Midbrain (tissue), 1 donor: ENCODE data around the gene MARCHF7.
"Not testable (repeated sequence)": the region's sequence is repeated elsewhere in the genome, so short reads cannot be mapped to it uniquely, and the experiment has no call there.

ENCODE experiments used
- DNase-seq: peaks from one replicate; lab custom pipeline; 2025; lab: John Stamatoyannopoulos, UW

Gene MARCHF7, protein sequence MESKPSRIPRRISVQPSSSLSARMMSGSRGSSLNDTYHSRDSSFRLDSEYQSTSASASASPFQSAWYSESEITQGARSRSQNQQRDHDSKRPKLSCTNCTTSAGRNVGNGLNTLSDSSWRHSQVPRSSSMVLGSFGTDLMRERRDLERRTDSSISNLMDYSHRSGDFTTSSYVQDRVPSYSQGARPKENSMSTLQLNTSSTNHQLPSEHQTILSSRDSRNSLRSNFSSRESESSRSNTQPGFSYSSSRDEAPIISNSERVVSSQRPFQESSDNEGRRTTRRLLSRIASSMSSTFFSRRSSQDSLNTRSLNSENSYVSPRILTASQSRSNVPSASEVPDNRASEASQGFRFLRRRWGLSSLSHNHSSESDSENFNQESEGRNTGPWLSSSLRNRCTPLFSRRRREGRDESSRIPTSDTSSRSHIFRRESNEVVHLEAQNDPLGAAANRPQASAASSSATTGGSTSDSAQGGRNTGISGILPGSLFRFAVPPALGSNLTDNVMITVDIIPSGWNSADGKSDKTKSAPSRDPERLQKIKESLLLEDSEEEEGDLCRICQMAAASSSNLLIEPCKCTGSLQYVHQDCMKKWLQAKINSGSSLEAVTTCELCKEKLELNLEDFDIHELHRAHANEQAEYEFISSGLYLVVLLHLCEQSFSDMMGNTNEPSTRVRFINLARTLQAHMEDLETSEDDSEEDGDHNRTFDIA

DNA sequence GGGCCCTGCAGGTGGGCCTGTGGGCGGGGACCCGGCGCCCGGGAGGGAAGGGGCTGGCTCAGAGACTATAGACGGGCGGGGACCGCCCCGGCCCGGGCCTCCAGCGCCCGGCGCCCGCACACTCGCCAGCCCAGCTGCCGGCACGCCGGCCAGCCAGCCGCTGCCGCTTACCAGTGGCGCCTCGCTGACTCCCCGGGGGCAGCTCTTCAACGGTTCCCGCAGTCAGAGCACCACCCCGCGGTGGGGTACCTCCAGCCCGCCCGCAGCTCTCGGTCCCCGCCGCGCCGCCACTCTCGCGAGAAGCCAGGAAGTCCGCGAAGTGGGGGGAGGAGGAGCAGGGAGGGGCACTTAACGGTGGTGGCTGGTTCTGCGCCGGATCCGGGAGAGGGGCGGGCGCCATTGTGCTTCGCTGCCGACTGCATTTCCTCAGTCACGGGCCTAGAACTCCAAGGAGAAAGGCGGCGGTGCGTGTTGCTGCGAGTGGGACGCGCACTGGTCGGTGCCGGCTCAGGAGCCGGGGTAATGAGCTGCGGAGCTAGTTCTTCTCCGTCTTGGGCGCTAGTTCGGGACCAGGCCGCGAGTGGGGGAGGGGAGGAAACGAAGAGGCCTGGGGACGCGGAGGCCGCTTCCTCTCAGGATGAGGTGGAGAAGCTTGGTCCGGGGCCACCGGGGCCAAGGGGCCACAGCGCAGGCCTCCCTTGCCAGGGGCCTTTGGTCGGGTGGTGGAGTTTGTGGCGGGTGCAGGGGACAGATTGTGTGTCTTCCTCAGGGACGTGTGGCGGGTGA is at the start of gene MARCHF7:
Gene MARCHF7, plus strand, starts transcription at position 364 of the 786 bp plus-strand sequence. CDS start 16,517 bp downstream, outside the sequence.
- DNase-seq: peak; percentile 93

- DNase-seq: not testable (repeated sequence)
These were observed 44.9 kb upstream of the MARCHF7 start for GRCh38 chr2:159667423-159667822.

DNA sequence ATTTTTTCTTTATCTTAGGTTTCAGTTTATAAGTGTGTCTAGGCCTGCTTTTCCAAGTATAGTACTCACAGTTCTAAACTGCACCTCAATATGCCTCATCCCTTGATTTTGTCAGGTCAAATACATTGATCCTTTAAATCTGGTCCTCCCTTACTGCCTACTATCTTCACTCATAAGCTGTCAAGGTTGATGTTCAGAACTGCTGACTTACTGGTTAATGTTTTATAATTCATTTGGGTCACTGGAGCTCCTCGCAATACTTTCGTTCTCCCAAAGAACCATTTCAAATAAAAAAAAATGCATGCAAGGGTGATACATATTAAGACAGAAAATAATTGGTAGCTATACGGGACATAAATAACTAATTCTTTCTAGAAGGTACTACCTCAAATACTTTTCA is 41.3 kb upstream of the MARCHF7 start:
- no peak for DNase-seq

DNA sequence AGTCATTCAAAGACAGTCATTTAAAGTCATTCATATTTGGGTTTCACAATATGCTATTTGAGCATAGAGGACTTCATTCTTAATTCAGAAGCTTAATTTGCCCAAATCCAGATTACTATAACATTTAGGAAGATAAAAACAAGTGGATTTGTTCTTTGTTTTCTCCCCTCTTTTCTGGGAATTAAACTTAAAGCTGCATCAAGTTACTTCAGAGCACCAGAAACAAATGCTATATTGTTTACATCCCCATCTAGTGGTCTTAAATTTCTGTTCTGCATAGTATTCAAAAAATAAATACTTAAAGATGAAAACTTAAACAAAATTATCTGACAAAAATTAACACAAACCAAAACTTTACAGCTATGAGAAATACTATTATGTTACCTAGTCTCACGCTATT is 34.7 kb upstream of the MARCHF7 start:
- DNase-seq: peak; percentile 34

- no peak for DNase-seq
These were observed 31.6 kb upstream of the MARCHF7 start for GRCh38 chr2:159680692-159681091.

- no peak for DNase-seq
These were observed 28.5 kb upstream of the MARCHF7 start for GRCh38 chr2:159683817-159684216.

- no peak for DNase-seq
These were observed 27.5 kb upstream of the MARCHF7 start for GRCh38 chr2:159684796-159685195.

DNA sequence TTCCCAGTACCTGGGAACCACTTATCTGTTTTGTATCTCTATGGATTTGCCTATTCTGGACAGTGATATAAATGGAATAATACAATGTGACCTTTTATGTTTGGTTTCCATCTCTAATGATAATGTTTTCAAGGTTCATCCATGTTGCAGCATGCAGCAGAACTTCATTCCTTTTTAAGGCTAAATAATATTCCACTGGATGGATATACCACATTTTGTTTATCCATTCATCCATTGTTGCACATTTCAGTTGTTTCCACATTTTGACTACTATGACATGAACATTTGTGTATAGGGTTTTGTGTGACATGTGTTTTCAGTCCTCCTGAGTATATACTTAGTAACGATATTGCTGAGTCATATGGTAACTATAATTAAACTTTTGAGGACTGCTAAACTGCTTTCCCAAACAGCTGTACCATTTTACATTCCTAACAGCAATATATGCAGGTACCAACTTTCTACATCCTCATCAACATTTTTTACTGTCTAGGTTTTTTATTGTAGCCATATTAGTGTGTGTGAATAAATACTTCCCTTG is 17.7 kb upstream of the MARCHF7 start:
- DNase-seq: no peak

GRCh38 chr2:159695795-159696448 is 16.4 kb upstream of the MARCHF7 start:
- no peak for DNase-seq

DNA sequence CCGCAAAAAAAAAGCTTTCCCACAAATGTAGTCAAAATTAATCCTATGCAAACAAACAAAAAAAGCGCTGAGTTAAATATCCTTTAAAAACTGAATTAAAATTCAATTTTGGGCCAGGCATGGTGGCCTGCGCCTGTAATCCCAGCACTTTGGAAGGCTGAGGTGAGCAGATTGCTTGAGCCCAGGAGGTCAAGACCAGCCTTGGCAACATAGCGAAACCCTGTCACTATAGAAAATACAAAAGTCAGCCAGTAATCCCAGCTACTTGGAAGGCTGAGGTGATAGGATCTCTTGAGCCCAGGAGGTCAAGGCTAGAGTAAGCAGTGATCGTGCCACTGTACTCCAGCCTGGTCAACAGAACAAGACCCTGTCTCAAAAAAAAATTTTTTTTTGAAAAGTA is 8.8 kb upstream of the MARCHF7 start:
- DNase-seq: no peak

DNA sequence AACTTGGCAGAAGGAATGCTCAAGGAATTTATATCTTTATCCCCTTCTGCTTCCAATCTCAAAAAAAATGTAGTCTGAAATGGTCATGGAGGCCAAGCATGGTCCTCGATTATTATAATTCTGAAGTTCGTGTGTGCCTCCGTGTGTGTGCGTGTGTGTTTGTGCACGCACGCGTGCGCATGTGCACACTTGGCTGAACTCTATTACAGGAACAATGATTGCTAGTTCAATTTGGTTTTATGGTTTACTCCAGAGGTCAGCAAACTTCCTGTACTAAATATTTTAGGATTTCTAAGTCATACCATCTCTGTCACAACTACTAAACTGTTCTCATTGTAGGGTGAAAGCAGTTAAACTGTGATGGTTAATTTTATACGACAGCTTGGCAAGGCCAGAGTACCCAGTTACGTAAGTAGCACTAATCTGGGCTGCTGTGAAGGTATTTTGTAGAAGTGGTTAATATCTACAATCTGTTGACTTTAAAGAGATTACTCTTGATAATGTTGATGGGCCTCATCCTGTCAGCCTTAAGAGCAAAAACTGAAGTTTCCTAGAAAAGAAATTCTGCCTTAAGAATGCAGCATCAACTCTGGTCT is 5.8 kb upstream of the MARCHF7 start:
- no peak for DNase-seq

DNA sequence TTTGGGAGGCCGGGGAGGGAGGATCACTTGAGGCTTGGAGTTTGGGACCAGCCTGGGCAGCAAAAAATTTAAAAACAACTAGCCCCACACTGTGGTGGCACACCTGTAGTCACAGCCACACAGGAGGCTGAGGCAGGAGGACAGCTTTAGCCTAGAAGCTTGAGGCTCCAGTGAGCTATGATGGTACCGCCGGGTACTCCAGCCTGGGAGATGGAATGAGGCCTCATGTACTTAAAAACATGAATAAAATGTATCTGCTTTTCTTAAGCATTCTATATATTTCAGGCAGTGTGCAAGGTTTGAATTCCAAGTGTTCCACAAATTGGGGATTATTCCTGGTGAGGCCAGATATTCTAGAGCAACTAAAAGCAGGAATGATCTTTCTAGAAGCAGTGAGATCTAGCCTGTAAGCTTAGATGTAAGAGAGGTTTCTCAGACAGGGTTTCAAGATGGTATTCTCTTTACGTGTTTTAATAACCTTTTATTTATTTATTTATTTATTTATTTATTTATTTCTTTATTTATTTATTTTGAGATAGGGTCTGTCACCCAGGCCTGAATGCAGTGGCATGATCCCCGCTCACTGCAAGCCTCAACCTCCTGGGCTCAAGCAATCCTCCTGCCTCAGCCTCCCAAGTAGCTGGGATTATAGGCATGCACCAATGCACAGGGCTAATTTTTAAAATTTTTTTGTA is 4.1 kb upstream of the MARCHF7 start:
- no peak for DNase-seq

- DNase-seq: no peak
These were observed 1.6 kb upstream of the MARCHF7 start for GRCh38 chr2:159710601-159711180.

DNA sequence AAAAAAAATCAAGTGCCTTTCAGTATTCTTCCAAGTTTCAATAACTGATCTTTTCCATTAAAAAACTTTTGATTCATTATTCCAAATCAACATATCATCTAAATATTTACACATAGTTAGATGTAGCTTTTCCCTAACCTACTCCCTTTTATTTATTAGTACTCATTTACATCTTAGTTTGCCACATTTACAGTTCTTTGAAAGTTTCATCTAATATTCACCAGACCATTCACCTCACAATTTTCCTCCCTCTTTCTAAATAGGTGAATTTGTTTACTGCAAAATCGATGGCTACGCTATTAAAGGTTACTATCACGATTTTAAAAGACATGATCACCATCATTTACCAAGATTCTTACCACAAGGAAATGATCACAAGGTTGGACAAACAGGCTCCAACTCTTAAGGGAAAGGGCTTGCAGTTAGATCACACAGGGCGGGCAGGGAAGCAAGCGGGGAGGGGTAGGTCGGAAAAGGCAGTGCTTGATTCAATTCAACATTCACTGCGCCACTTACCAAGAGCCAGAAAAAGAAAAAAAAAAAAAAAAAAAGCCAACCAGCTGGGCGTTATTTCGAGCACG is 654 bp upstream of the MARCHF7 start:
- DNase-seq: peak; percentile 65

- peak; percentile 37 for DNase-seq
These were observed 669 bp downstream of the MARCHF7 start for GRCh38 chr2:159712929-159713420.

DNA sequence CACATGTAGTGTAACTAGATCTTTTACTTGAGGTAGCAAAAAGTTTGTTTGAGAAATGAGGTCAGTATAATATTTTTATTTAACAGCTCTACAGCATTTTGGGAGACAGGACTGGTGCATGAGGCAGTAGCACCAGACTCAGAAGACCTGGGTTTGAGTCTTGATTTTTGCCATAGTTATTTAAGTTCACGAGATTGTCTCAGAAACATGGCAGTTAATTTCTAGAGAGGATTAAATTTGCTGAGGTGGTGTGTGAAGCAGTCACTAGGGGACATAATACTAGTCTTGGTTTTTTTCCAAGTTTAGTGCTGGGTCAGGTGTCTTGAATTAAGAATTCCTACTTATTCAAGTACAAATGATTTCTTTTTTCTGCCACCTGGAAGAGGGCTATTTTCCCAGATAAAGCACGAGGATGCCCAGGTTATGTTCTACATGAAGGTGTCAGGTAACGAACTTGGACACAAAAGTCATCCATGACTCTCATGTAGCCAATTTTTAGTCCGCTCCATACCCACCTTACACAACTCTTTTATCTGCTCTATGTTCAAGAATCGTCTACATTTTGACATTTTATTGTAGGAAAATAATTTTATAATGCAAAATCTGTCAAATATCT is 1.4 kb downstream of the MARCHF7 start:
- no peak for DNase-seq

DNA sequence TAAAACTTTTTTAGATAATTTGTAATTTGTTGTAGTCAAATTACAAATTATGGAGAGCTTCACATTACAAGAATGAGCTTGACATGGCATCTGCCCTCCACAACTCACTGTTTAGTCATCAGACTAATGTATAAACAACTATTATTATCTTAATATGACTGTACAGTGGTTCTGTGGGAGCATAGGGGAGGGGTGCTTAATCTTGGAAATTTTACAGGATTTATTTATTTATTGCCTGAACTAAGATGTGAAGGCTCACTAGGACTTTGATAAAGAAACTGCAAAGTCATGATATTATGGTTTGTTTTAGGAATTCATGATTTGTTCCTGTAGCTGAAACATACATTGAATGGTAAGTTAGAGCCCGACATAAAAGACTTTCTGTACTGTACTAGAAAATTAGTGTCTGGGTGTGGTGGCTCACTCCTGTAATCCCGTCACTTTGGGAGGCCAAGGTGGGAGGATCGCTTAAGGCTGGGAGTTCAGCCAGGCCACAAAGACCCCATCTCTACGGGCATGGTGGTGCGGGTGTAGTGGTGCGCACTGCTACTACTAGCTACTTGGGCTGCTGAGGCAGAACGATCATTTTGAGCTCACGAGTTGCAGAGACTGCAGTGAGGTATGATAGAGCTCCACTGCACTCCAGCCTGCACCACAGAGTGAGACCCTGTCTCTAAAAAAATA is 2.1 kb downstream of the MARCHF7 start:
- DNase-seq: no peak

DNA sequence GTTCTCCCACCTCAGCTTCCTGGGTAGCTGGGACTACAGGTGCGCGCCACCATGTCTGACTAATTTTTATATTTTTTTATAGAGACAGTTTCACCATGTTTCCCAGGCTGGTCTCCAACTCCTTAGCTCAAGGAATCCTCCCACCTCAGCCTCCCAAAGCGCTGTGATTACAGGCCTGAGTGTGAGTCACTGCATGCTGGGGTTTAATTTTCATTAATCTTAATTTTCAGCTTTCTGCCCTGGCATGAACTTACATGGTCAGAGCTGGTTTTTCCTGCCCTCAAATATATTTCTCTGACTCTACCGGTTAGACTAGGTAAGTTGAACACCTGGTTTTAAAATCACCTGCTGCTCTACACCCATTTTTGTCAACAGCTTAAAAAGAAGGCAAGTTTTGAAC is 3.1 kb downstream of the MARCHF7 start:
- no peak for DNase-seq

DNA sequence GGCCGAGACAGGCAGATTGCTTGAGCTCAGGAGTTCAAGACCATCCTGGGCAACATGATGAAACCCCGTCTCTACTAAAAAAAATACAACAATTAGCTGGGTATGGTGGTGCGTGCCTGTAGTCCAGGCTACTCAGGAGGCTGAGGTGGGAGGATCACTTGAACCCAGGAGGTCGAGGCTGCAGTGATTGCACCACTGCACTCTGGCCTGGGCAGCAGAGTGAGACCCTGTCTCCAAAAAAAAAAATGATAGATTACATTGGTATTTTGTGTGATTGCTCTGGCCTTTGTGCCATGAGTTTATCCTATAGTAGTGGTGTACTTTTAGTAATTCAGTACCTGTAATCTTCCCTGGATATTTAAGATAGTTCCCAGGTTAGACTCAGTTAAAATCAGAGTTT is 4.1 kb downstream of the MARCHF7 start:
- DNase-seq: not testable (repeated sequence)
